Measurements from ENCODE around the gene AK8.

The AK8 gene

DNA sequence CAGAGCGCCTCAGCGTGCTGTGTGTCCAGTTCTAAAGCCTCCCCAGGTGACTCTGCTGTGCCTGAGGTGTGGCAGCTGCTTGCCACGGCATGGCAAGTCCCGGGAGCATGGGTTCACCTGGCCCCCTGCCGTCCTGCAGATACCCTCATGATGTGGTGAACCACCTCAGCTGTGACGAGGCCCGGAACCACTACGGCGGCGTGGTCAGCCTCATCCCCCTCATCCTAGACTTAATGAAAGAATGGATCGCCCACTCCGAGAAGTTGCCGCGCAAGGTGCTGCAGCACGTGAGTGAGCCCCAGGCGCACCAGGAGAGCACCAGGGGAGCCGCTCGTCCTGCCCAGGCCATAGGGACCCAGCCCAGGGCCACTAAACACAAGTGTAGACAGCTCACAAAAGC is 10.1 kb upstream of the AK8 start:
- in situ Hi-C loops (cut with MboI; ENCODE audit: low sequenced_read_pairs) = no loop called here

DNA sequence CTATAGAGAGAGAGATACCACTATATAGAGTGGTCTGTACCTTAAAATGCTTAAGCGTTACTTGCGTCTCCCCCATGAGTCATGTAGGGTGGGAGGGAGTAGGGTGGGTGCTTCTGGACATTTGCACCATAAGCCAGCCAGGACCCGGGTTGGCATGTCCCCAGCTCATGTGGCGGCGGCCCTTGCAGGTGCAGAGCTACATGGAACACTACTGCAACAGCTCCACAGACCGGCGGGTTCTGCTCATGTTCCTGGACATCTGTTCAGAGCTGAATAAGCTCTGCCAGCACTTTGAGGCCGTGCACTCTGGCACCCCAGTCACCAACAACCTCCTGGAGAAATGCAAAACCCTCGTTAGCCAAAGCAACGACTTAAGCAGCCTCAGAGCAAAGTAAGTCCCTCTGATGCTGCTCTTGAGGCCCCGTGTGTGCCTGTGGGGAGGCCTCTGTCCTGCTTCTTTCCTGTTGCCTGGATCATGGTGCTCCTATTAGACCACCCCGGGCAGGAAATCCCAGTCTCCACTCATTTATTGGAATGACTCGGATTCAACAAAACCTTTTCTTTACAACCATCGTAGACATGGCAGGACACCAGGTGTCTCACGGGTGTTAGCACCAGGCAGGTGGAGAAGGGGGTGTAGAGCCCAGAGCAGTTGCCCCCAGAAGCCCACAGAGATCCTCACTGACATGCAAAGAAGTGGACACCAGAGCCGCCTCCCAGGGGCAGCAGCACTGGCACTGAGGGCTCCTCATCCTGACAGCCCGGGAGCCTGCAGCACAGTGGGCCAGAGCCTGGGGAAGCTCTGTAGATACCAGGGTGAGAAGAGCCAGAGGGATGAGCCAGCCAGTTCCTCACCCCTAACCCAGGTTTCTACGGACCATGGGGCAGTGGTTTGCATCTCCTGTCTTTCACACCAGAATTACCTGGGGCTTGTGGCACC is 9.4 kb upstream of the AK8 start:
- in situ Hi-C loops (cut with MboI; ENCODE audit: low sequenced_read_pairs) = no loop called here

DNA sequence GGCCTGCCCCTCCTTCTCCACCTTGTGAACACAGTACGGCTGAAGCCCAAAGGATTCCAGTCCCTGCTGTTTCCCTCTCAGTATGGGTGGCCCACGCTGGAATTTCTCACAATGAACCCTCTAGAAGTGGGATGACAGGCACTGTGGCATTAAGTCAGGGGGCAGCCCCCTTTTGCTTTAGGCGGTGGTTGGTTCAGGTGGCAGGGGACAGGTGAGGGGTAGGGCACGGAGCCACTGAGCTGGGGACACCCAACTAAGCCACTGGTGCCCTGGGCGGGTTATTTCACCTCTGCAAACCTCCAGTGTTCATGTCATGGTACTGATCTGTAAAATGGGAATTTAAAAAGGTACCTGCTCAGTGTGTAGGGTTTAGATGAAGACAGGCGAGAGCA is 8.2 kb upstream of the AK8 start:
- in situ Hi-C loops (cut with MboI; ENCODE audit: low sequenced_read_pairs) = no loop called here

DNA sequence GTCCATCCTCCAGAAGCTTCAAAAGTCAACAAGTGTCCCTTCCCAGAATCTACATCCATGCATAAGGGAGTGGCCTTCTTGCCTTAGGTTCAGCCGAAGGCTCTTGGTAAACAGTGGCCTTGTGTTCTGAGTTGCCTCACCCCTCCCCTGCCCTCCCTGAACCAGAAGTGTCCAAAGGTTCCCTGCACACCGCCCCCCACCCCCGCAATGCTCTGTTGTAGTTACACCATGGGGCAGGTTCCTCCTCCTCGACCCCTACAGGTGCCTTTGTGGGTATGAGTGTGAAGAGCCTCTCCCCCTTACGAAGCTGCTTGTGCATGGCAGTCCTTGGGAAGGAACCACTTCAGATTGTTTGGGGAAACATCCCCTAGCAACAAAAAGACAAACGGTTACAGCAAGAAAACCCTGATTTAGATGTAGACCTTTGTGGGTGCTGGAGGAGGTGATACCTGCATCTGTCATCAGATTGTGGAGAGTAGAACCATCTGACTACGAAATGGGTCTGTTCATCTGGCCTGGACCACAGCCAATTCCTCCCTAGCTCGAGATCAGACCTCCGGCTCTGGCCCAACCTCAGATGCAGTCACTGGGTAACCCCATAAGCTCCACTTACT is 7.7 kb upstream of the AK8 start:
- in situ Hi-C loops (cut with MboI; ENCODE audit: low sequenced_read_pairs) = no loop called here

DNA sequence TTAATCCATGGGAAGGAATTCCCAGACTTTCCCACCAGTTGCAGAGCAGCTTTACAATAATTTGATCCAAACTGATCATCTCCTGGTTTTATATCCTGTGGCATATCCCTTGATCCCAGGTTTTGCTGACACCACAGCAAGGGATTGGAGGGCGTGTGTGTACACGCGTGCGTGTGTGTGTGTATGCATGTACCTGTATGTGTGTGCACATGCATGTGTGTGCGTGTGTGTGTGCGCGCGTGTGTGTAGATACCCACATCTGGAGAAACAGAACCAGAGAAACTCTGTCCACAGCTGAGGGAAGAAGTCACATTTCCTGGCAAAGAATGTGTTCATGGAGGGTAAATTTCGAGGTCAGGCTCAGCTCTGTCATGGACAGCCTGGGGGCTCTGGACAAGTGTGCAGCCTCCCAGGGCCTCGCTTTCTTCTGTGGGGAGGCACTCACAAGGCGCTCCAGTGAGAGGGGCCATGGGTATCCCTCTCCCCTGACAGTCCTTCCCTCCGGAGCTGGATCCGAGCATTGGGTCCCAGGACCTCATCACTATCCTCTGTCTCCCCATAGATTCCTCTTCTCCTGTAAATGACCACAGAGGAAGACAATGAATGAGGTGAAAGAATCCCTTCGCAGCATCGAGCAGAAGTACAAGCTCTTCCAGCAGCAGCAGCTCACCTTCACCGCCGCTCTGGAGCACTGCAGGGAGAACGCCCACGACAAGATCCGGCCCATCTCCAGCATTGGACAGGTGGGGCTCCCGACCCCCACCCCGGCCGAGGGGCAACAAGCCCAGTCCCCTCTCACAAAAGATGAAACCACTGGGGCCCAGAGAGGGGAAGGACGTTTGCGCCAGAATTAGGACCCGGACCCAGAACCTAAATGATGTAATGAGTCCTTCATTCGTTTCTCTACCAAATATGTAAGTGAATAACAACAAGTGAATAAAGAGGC is 5.5 kb upstream of the AK8 start:
- in situ Hi-C loops (cut with MboI; ENCODE audit: low sequenced_read_pairs) = no loop called here

DNA sequence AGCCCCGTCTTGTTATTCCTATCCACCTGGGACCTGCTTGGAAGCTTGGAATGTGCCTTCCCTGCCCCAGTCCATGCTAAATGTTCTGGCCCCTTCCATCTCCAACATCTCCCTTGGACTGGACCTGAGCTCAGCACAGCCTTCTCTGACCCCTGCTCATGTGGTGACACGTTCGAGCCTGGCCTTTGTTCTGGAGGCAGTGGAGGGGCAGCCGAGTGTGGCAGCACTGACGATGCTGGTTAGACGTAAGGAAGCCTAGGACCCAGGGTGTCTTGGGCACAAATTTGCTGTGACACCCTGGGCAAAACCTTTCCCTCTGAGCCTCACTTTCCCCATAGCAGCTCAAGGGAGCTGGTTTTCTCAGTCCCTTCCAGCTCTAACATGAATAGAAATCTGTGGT is 4.5 kb upstream of the AK8 start:
- in situ Hi-C loops (cut with MboI; ENCODE audit: low sequenced_read_pairs) = no loop called here

DNA sequence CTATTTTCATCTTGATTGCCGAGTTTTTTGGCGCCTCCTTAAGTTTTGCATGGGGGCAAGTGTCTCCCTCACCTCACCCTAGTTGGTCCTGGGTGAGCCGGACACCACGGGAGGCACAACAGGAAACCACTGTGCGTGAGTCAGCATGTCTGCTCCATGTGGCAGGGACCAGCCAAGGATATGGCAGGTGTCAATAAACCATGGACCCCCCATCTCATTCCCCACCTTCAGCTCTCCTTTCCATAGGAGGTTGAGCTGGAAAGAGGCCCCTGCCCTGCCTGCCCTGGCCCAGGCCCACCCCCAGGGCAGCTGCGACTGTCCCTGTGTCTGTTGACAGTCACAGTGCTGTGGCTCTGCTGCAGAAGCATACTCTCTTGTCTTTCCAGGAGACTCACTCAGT is 3.7 kb upstream of the AK8 start:
- in situ Hi-C loops (cut with MboI; ENCODE audit: low sequenced_read_pairs) = no loop called here

DNA sequence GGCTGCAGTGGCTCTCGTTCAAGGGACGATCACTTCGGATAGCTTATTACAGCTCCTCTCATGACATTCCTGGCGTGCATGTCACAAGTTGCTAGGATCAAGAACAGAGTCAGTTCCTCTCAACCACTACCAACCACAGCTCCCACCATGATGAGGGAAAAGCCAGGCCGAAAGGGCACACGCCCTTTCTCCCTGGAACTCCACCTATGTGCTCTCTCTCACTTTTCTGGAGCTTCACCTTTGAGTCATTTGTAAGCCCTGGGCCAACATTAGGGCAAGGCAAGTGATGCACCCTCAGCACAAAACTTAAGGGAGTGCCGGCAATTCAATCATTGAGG is 2.2 kb upstream of the AK8 start:
- in situ Hi-C loops (cut with MboI; ENCODE audit: low sequenced_read_pairs) = no loop called here

DNA sequence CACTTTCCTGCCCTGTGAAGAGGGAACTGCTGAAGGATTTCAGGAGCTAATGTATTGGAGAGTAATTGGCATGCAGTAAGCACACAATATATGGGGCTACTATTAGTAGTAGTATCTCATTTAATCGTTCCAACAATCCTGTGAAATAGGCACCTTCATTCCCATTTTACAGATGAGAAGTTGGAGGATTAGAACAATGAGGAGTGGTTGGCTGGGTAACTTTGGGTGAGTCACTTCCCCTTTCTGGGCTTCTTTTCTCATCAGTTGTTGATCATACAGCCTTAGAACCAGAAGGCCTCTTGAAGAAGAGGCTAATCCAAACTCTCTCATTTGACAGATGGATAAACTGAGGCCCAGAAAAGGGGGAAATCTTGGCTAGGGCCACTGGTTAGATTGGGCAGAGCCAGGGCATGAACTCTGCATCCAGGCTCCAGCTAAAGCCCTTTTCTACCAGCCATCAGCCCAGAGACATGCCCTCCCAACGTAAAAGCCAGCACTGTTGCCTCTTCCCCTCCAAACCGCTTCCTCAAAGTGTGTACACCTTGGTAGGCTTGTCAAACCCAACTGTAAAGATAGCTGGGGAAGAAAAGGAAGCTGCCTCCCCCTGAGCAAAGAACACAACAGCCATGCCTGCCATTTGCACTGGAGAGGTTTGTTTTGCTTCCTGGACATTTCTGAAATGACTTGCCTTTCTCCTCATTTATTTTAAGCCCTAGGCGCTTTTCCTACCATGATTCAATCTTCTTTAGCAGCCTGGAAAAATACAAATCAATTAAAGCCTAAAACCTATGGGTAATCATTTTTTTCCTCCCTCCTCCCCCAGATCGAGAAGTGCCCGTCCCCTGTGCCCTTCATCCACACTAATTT is 1.6 kb upstream of the AK8 start:
- in situ Hi-C loops (cut with MboI; ENCODE audit: low sequenced_read_pairs) = no loop called here

DNA sequence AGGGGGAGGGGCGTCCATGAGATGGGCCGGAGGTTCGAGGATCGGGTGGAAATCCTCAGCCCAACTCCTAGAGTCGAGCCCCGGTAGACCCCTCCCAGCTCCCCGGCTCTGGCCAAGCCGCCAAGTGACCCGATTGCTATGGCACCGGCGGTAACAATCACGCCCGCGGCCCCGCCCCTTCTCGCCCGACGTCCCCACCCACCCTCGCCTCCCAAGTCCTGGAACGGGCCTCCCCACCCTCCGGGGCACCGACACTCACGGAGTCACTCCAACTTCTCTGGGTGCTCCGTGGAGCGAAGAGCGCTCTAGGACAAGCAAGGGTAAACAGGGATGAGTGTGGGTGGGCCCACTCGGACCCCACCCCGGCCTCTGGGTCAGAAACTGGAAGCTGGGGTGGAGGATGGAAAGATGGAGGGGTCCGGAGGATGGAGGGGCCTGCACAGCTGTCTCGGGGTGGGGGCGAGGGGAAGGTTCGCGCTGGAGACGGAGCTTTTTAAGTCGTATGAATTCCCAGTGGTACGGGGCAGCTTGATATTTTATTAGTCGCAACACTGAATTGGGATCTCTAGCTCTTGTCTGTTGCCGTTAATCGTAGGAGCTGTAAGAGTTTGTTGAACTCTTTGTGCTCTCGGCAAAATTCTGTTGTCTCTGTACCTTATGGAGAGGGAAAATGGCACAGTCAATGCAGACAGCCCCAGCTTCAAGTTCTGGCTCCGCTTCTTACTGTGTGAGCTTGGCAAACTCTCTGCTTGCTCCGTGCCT is 792 bp upstream of the AK8 start, which contains the start of gene SPACA9:
TSS of gene SPACA9 (plus strand) at position 204 of the 762 bp plus-strand sequence. CDS start 5,050 bp downstream, outside the sequence.
- in situ Hi-C loops (cut with MboI; ENCODE audit: low sequenced_read_pairs) = no loop called here

DNA sequence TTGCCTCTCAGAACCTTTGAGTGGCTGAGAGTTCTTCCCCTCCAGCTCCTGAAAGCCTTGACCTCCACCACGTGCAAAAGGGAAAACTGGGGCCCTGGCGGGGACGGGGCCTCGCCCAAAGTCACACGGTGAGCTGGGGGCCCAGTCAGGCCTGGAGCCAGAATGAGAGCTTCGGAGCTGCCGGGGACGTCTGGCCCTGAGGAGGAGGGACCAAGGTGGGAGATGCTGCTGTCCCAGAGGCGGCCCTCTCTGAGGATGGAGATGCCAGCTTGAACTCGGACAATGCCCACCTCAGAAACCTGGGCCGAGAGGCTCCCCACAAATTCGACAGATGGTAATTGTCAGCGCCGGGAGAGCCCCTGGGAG is 643 bp downstream of the AK8 start:
- in situ Hi-C loops (cut with MboI; ENCODE audit: low sequenced_read_pairs) = no loop called here

DNA sequence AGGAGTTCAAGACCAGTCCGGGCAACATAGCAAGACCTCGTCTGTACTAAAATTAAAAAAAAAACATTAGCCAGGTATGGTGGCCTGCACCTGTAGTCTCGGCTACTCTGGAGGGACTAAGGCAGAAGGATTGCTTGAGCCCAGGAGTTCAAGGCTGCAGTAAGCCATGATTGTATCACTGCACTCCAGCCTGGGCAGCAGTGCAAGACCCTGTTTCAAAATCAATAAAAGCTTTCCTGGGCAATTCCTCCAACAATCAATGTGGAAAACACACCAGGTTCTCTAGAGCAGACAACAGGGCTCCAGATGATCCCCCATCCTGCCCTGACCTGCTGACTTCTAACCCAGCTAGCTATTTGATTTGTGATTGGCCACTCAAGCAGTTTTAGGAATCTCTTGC is 1.2 kb downstream of the AK8 start:
- in situ Hi-C loops (cut with MboI; ENCODE audit: low sequenced_read_pairs) = no loop called here

DNA sequence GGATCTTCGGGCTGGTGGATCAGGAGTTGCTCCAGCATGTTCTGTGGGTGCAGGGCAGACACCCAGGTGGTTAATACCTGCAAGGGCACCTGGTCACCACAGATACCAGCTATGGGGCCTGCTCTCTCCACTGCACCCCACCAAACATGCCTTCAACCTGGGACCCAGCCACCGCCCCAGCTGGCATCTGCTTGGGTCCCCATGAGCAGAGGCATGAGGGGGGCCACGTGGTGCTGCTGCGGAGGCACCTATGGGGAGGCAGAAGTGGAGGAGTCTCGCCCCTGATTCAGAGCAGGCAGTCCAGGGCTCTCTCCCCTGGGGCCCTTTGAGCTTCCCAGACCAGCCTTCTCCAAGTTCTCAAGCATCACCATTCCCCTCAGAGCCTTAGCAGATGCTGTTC is 2.9 kb downstream of the AK8 start:
- in situ Hi-C loops (cut with MboI; ENCODE audit: low sequenced_read_pairs) = no loop called here

DNA sequence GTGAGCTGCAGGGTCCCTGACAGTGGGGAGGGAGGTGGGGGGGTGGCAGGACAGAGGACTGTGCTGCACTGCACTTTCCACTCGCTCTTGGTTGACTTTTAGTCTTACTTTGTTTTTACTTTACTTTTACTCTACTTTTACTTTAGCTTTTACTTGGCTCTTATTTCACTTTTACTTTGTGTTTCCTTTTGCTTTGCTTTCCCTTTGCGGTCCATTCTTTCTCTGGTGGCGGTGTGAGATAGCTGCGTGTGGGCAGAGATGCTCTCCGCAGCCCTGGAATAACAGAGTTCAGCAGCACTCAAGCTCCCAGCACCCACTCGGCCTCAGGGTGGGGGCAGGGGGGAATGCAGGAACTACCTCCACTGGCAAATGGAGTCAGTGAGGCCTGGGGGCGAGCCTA is 4.7 kb downstream of the AK8 start:
- in situ Hi-C loops (cut with MboI; ENCODE audit: low sequenced_read_pairs) = no loop called here

DNA sequence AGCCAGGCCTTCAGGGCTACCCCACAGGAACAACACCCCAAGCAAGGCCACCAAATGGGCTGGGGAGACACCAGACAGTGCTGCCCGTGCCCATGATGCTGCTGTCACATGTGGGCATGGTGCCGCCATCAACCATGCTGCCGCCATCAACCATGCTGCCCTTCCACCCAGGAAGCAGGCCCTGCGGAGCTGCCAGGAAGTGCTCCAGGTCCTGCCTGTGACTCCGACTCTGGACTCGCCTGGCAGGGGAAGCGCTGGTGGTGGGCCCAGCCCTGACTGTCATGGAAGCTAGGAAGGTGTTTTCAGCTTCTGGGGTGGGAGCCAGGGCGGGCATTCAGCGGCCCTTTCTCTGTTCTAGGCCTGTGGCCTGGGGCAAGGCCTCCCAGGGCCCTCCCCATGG is 8.8 kb downstream of the AK8 start:
- in situ Hi-C loops (cut with MboI; ENCODE audit: low sequenced_read_pairs) = no loop called here

DNA sequence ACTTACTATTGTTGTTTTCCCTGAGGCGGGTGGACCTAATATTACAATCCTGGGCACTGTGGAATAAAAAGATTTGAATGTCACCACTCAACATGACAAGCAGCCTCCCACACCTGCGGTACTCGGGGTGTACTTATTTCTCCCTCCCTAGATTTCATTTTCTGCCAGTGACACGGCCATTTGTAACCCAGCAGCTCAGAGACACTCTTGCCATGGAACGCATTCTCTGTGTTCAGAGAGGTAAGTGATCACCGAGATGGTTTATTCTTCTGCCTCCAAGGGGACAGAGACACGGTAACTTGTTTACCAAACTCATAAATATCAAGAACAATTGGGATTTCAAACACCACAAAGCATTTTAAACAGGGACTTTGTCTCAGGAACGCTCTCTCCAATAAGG is 11.2 kb downstream of the AK8 start:
- in situ Hi-C loops (cut with MboI; ENCODE audit: low sequenced_read_pairs) = no loop called here

DNA sequence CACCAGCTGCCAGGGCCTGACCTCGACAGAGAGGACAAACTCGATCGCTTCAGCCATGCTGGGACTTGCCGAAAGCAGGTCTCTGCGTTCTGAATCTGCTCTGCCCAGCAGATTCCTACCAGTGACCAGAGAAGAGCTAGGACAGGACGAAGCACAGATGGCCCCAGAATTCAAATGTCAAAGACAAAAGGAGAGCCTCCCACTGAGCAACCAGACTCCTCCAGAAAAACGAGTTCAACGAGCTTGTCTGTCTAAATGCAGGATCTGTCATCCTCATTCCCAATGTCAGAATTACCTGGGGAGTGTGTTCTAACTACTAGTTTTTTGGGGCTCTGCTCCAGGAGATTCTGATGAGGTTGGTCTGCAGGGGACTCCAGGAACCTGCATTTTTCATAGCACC is 13.4 kb downstream of the AK8 start:
- in situ Hi-C loops (cut with MboI; ENCODE audit: low sequenced_read_pairs) = no loop called here

DNA sequence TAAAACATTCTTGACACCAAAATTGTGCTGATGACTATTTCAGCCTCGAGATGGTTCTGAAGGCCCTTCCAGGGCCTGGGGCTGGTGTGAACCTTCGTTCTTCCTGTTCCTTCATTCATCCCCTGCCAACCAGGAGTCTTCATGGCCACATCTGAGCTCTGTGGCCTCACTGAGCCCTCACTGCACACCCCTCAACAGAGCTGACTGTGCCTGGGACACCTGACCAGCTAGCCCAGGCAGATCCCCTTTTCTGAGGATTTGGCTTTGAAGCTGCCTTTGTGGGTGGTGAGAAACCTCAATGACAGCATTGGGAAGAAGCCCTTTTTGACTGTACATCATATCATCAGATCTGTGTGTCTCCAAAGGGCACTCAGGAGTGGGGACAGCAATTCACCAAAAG is 13.8 kb downstream of the AK8 start:
- in situ Hi-C loops (cut with MboI; ENCODE audit: low sequenced_read_pairs) = no loop called here

DNA sequence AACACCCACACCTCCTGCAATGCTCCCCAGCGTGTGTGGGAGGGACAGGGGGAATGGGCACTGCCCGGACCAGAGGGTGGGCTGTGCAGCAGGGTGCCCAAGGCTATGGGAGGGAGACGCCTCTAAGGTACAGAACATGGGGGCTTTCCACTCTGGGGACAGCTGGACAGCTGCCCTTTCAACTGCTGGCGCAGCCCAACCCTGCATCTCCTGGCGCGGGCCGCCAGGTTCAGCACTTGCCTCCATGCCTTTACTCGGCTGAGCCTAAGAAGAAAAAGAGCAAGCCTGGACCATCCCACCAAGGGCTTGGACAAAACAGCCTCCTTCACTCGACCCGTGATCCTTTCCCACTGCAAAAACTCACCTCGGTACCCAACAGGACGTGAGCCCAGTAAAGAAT is 15.0 kb downstream of the AK8 start:
- in situ Hi-C loops (cut with MboI; ENCODE audit: low sequenced_read_pairs) = no loop called here

DNA sequence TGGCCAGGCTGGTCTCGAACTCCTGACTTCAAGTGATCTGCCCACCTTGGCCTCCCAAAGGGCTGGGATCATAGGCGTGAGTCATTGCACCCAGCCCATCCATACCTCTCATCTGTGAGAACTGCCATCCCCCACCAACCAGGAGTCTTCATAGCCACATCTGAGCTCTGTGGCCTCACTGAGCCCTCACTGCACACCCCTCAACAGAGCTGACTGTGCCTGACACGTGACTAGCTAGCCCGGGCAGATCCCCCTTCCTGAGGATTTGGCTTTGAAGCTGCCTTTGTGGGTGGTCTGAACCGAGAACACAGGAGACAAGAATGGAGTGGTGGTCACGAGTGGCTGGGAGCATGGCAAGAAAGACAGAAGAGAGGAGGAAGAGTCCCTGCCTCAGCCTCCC is 15.6 kb downstream of the AK8 start:
- in situ Hi-C loops (cut with MboI; ENCODE audit: low sequenced_read_pairs) = no loop called here

Data from hTERT RPE-1 (cell line).